K562 (cell line): Measurements from ENCODE around the gene VILL. TPM values are rescaled to one million over a fixed set of nuclear protein-coding genes. Genes with fewer than 3 reads are reported as not detected.
A peak's percentile ranks its signal among the peaks of the same experiment; 100 is the strongest.

Source experiments
- ATAC-seq: fragments of 200-7000 bp; cut with Tn5 transposase; 3 replicates; pipeline ENCODE4 v1.9.1; 2020; ENCODE audit warnings: moderate library complexity
- BruUV-seq: library from RNA; stranded (reverse); fragments of 400-500 nt; replicated peaks from 2 replicates; lab custom pipeline; 2021; lab: Mats Ljungman, UMichigan
- CTCF ChIA-PET: fragments of 300-600 bp; formaldehyde crosslinking; extraction: SDS; loops from one replicate; lab custom pipeline; 2021; ENCODE audit warnings: low intra/inter-chr PET ratio; lab: Yijun Ruan, JAX
- POLR2A ChIA-PET: fragments of 300-600, 350-650 bp; sonication (Branson Sonifier 250); formaldehyde crosslinking; extraction: SDS; loops from one replicate; lab custom pipeline; 2021; ENCODE audit warnings: antibody characterized with exemption, inconsistent platforms; lab: Yijun Ruan, JAX
- DNase-seq, 4 experiments: peaks; one replicate each; pipeline versions ENCODE4 v3.0.0 to v3.0.0-alpha.2; 2011 to 2018; ENCODE audit warnings: low spot score in 3 of 4, mixed read lengths in 3 of 4; ENCODE audit errors: extremely low read depth in 1 of 4
- FAIRE-seq: peaks from 2 replicates; lab custom pipeline; 2011; peaks lifted over from hg19 to GRCh38; lab: Jason Lieb, UNC
- H2AFZ ChIP-seq: 2 replicates; pipeline ENCODE4 v1.6.0; 2011; ENCODE audit warnings: low read depth, low read length, control low read depth, inconsistent platforms
- H3K27ac ChIP-seq: fragments of 200-600 bp; 3 replicates; pipeline ENCODE4 v1.8.0; 2011; ENCODE audit warnings: low read depth, mild to moderate bottlenecking, control low read depth, inconsistent platforms, low read length, moderate library complexity, mixed read lengths; ENCODE audit errors: extremely low read depth
- H3K27me3 ChIP-seq, 2 experiments: fragments of 300-600 bp in 1 of 2; 2 replicates in 1 of 2; 3 replicates in 1 of 2; pipeline versions ENCODE4 v1.6.0 to v1.8.0; 2011; ENCODE audit warnings: inconsistent platforms in 2 of 2, low read length in 2 of 2, mild to moderate bottlenecking in 1 of 2, mixed read lengths in 1 of 2, moderate library complexity in 1 of 2; ENCODE audit not compliant: control insufficient read depth in 2 of 2, insufficient read depth in 2 of 2
- H3K36me3 ChIP-seq: fragments of 300-600 bp; 3 replicates; pipeline ENCODE4 v1.8.0; 2011; ENCODE audit warnings: mild to moderate bottlenecking, low read length, inconsistent platforms; ENCODE audit not compliant: control insufficient read depth, insufficient read depth
- H3K4me1 ChIP-seq, 2 experiments: fragments of 200-600 bp in 1 of 2; replicated peaks in 1 of 2; 2 replicates in 1 of 2; 3 replicates in 1 of 2; pipeline versions ENCODE4 v1.5.1 to v1.8.0; 2011; ENCODE audit warnings: inconsistent platforms in 2 of 2, low read length in 2 of 2, mild to moderate bottlenecking in 1 of 2, mixed read lengths in 1 of 2, moderate library complexity in 1 of 2; ENCODE audit not compliant: control insufficient read depth in 2 of 2, insufficient read depth in 2 of 2
- H3K4me2 ChIP-seq: 2 replicates; pipeline ENCODE4 v1.6.1; 2011; ENCODE audit warnings: low read length, control low read depth, inconsistent platforms, mixed read lengths; ENCODE audit not compliant: insufficient read depth
- H3K4me3 ChIP-seq: fragments of 200-600 bp; sonication (generic), shearing (Covaris generic); 2 replicates; pipeline ENCODE4 v1.5.1; 2016; ENCODE audit warnings: control low read depth, inconsistent platforms
- H3K79me2 ChIP-seq: fragments of 200-600 bp; 3 replicates; pipeline ENCODE4 v1.8.0; 2011; ENCODE audit warnings: low read length, inconsistent platforms; ENCODE audit not compliant: control insufficient read depth, insufficient read depth
- H3K9ac ChIP-seq, 2 experiments: 2 replicates each; pipeline versions ENCODE4 v1.6.0 to v1.6.1; 2011; ENCODE audit warnings: low read depth in 2 of 2, low read length in 2 of 2, control low read depth in 1 of 2, inconsistent platforms in 1 of 2, mild to moderate bottlenecking in 1 of 2, mixed read lengths in 1 of 2; ENCODE audit not compliant: insufficient read depth in 1 of 2
- H3K9me1 ChIP-seq: one replicate; pipeline ENCODE4 v1.6.0; 2011; ENCODE audit warnings: inconsistent platforms, mild to moderate bottlenecking, low read length, moderate library complexity; ENCODE audit not compliant: control insufficient read depth, insufficient read depth
- H3K9me3 ChIP-seq: replicated peaks from 2 replicates; pipeline ENCODE4 v1.5.1; 2011; ENCODE audit warnings: low read depth, low read length, inconsistent platforms; ENCODE audit not compliant: control insufficient read depth, insufficient read depth
- H4K20me1 ChIP-seq: replicated peaks from 2 replicates; pipeline ENCODE4 v1.6.1; 2011; ENCODE audit warnings: low read length, inconsistent platforms, mixed read lengths; ENCODE audit not compliant: control insufficient read depth, insufficient read depth
- CCAR2 ChIP-seq: fragments of 200-400 bp; formaldehyde crosslinking; IDR thresholded peaks from 2 replicates; pipeline ENCODE4 v1.6.1; 2017; ENCODE audit warnings: mild to moderate bottlenecking, low read depth, low read length
- POLR2H ChIP-seq: IDR thresholded peaks from 2 replicates; pipeline ENCODE4 v1.6.1; 2016; ENCODE audit warnings: missing genetic modification characterization, low read depth, mild to moderate bottlenecking, control low read depth, missing compliant biosample characterization, moderate library complexity
- RAD51 ChIP-seq: fragments of 450-650 bp; IDR thresholded peaks from 2 replicates; pipeline ENCODE4 v1.7.1; 2016; ENCODE audit warnings: low read depth, mild to moderate bottlenecking, borderline replicate concordance
- TOE1 ChIP-seq, 2 experiments: fragments of 450-650 bp in 1 of 2; sonication (generic) in 1 of 2; formaldehyde crosslinking in 1 of 2; IDR thresholded peaks; 2 replicates each; pipeline versions ENCODE4 v1.7.1 to v1.8.0; 2016 to 2022; ENCODE audit warnings: borderline replicate concordance in 2 of 2, mild to moderate bottlenecking in 2 of 2, antibody characterized with exemption in 1 of 2, inconsistent platforms in 1 of 2, low read depth in 1 of 2, missing genetic modification reagents in 1 of 2, moderate library complexity in 1 of 2
- ZNF12 ChIP-seq: sonication (generic); formaldehyde crosslinking; IDR thresholded peaks from 2 replicates; pipeline ENCODE4 v1.4.0; 2020; ENCODE audit warnings: mild to moderate bottlenecking, missing genetic modification reagents
- ZNF551 ChIP-seq: fragments of 250-450 bp; sonication (Bioruptor Pico); IDR thresholded peaks from 2 replicates; pipeline ENCODE4 v1.5.0; 2021; ENCODE audit warnings: mild to moderate bottlenecking, moderate library complexity
- WGBS: fragments of 100-300 bp; shearing (Covaris generic); methylation state at CpG from one replicate; pipeline ENCODE4 v1.1.6; 2016; ENCODE audit warnings: low coverage, mixed read lengths; ENCODE audit not compliant: insufficient coverage; ENCODE audit errors: missing lambda C conversion rate; 5-methylcytosine and 5-hydroxymethylcytosine counted together
- in situ Hi-C: fragments of 300-500 bp; cut with MboI; formaldehyde crosslinking; loops from 4 replicates; pipeline ENCODE4 v1.15.0; 2018; ENCODE audit warnings: inconsistent platforms, mixed read lengths
- intact Hi-C: fragments of 100-400 bp; cut with micrococcal nuclease; formaldehyde crosslinking; loops from 2 replicates; pipeline ENCODE4 v1.14.2; 2022
- polyA plus RNA-seq, 8 experiments: library from polyadenylated mRNA; depleted of rRNA in 4 of 8; stranded (reverse) in 5 of 8; unstranded in 3 of 8; fragments of >200 nt; fragmentation: Nextera tagmentation in 2 of 8; fragmentation: Illumina TruSeq in 1 of 8; extraction: Ambion mirVana in 2 of 8; extraction: Trizol in 1 of 8; gene quantifications; 2 replicates each; pipeline versions ENCODE4 v1.2.1 to v1.2.3, GENCODE V29; 2011 to 2014; ENCODE audit warnings: inconsistent platforms in 1 of 8, missing spikeins in 1 of 8
- total RNA-seq, 7 experiments: library from RNA; depleted of rRNA in 6 of 7; stranded (reverse); fragments of >200 nt in 6 of 7; fragmentation: Illumina TruSeq in 2 of 7; extraction: Trizol in 2 of 7; gene quantifications; 2 replicates each; pipeline versions ENCODE4 v1.2.1 to v1.2.3, GENCODE V29; 2011 to 2021; ENCODE audit warnings: low replicate concordance in 1 of 7
- TF ChIP-seq, protein P1 (sequence below): fragments of 450-650 bp; formaldehyde crosslinking; IDR thresholded peaks from 2 replicates; pipeline ENCODE4 v1.4.0; 2020; ENCODE audit warnings: mild to moderate bottlenecking, mixed read lengths
- TF ChIP-seq, protein P2 (sequence below): fragments of 250-450 bp; sonication (Bioruptor Pico); IDR thresholded peaks from 2 replicates; pipeline ENCODE4 v1.8.0; 2021; ENCODE audit warnings: borderline replicate concordance, mild to moderate bottlenecking, moderate library complexity; ENCODE audit not compliant: poor library complexity, severe bottlenecking
- TF ChIP-seq, protein P3 (sequence below): sonication (generic); formaldehyde crosslinking; IDR thresholded peaks from 2 replicates; pipeline ENCODE4 v1.8.1; 2022; ENCODE audit warnings: missing genetic modification reagents
- TF ChIP-seq, protein P4 (sequence below): sonication (generic); formaldehyde crosslinking; IDR thresholded peaks from 2 replicates; pipeline ENCODE4 v1.5.0; 2020; ENCODE audit warnings: missing genetic modification reagents

VILL gene
- total and polyA plus RNA-seq, 9 of the 15 experiments (the other 6 are each of a cell fraction or from before 2014, with no cell fraction given): 0.11 to 16.0 (median 8.8) TPM

DNA sequence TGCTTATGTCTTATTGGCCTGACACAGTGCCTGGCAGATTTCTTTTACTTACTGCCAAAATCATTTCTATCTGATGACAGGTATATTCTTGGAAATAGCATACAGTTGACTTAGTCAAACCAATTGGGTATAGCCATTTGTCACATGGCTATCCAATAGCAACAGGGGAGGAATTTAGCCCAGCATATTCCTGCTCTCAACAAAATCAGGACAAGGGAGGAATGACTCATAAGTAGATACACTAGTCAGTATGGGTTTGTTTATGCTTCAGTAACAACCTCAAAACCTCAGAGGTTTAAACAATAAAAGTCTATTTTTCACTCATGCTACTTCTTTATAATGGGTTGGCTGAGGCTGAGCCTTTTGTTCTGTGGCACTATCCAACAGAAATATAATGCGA, 38.0 kb upstream of the VILL start:
- ChIA-PET CTCF (no interaction called here), POLR2A (interaction anchor here (2.3 kb wide), 1 partner anchor 9 kb away, joined by 6 read pairs; no protein-coding TSS in a partner anchor)
- H3K4me1 ChIP-seq: no peaks in the 10 kb centered on the region
- no peak for FAIRE-seq
- H4K20me1 ChIP-seq: no peaks in the 10 kb centered on the region
- H2AFZ ChIP-seq: no peak overlapping the region
- no peak overlapping the region for H3K27ac ChIP-seq
- H3K9ac ChIP-seq: no peak overlapping the region
- H3K27me3 ChIP-seq: peaks cover 0 to 4% of the 10 kb centered on the region in 2 experiments; a peak in 2 of 5 replicates
- no peaks in the 10 kb centered on the region for H3K9me1 ChIP-seq
- DNase-seq: no peak
- no peaks in the 10 kb centered on the region for H3K36me3 ChIP-seq
- WGBS: 26% methylated on average over 1 of the region's 1 CpG
- H3K9me3 ChIP-seq: no peaks in the 10 kb centered on the region
- in situ Hi-C loops: no loop called here
- no peak for TF ChIP-seq CCAR2
- TF ChIP-seq ZNF12 (CRISPR knock-in tag): peak; percentile 94; the same call in 1 of the 2 replicates
- no peak overlapping the region for H3K4me3 ChIP-seq
- intact Hi-C loops: no loop called here
- no TSS peak for BruUV-seq
- ATAC-seq: no peak
- no peak overlapping the region for H3K4me2 ChIP-seq
- no peaks in the 10 kb centered on the region for H3K79me2 ChIP-seq

DNA sequence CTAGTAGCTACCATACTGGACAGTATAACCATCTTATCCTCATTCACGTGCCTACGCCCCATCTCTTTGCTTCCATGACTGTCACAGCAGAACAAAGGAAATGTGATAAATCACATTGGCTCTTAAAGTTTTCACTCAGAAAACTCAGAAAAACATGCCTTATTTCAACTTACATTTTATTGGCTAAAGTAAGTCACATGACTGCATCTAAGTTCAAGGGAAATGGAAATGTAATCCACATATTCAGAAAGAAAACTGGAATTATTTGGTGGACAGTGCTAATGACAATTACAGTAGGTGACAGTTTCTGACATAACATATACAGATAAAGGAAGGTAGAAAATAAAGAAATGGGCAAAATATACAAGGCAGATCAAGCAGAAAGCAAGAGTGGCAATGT, 37.4 kb upstream of the VILL start:
- Histone ChIP-seq H3K36me3 (no peaks in the 10 kb centered on the region), H3K4me1 (no peaks in the 10 kb centered on the region), H3K4me2 (no peak overlapping the region), H3K79me2 (no peaks in the 10 kb centered on the region), H3K9me3 (no peaks in the 10 kb centered on the region), H3K27ac (no peak overlapping the region), H3K4me3 (no peak overlapping the region), H3K9me1 (no peaks in the 10 kb centered on the region), H2AFZ (no peak overlapping the region), H3K27me3 (peaks cover 0 to 4% of the 10 kb centered on the region in 2 experiments; a peak in 2 of 5 replicates), H4K20me1 (no peaks in the 10 kb centered on the region), H3K9ac (no peak overlapping the region)
- no peak for DNase-seq
- FAIRE-seq: no peak
- no peak for ATAC-seq
- in situ Hi-C loops (no loop called here), intact Hi-C loops (no loop called here)
- 50% methylated on average over 2 of the region's 2 CpGs for WGBS
- POLR2A ChIA-PET: no interaction called here
- no TSS peak for BruUV-seq
- CTCF ChIA-PET: no interaction called here
- TF ChIP-seq, protein P1, sequence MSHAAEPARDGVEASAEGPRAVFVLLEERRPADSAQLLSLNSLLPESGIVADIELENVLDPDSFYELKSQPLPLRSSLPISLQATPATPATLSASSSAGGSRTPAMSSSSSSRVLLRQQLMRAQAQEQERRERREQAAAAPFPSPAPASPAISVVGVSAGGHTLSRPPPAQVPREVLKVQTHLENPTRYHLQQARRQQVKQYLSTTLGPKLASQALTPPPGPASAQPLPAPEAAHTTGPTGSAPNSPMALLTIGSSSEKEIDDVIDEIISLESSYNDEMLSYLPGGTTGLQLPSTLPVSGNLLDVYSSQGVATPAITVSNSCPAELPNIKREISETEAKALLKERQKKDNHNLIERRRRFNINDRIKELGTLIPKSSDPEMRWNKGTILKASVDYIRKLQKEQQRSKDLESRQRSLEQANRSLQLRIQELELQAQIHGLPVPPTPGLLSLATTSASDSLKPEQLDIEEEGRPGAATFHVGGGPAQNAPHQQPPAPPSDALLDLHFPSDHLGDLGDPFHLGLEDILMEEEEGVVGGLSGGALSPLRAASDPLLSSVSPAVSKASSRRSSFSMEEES: peak; percentile 95
- no peak for TF ChIP-seq ZNF551 (CRISPR knock-in tag)
- peak; percentile 72 for TF ChIP-seq RAD51
- TF ChIP-seq, protein P2, sequence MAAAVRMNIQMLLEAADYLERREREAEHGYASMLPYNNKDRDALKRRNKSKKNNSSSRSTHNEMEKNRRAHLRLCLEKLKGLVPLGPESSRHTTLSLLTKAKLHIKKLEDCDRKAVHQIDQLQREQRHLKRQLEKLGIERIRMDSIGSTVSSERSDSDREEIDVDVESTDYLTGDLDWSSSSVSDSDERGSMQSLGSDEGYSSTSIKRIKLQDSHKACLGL (CRISPR knock-in tag): no peak
- TF ChIP-seq, protein P3, sequence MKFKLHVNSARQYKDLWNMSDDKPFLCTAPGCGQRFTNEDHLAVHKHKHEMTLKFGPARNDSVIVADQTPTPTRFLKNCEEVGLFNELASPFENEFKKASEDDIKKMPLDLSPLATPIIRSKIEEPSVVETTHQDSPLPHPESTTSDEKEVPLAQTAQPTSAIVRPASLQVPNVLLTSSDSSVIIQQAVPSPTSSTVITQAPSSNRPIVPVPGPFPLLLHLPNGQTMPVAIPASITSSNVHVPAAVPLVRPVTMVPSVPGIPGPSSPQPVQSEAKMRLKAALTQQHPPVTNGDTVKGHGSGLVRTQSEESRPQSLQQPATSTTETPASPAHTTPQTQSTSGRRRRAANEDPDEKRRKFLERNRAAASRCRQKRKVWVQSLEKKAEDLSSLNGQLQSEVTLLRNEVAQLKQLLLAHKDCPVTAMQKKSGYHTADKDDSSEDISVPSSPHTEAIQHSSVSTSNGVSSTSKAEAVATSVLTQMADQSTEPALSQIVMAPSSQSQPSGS (CRISPR knock-in tag): no peak
- TF ChIP-seq, protein P4, sequence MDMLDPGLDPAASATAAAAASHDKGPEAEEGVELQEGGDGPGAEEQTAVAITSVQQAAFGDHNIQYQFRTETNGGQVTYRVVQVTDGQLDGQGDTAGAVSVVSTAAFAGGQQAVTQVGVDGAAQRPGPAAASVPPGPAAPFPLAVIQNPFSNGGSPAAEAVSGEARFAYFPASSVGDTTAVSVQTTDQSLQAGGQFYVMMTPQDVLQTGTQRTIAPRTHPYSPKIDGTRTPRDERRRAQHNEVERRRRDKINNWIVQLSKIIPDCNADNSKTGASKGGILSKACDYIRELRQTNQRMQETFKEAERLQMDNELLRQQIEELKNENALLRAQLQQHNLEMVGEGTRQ (CRISPR knock-in tag): peak; percentile 25; the same call in 1 of the 2 replicates
- TF ChIP-seq POLR2H (tag): 0 out of 2 replicates have a peak, but pooled peaks have one; percentile 29
- TF ChIP-seq TOE1 (IDR thresholded peaks at IDR 0.05; ENCODE audit: borderline replicate concordance): peak; percentile 53; the same call in 1 of the 2 replicates
- TF ChIP-seq TOE1 (CRISPR knock-in tag; IDR thresholded peaks at IDR 0.05; ENCODE audit: borderline replicate concordance, low read depth): no peak
